MCF 10A (cell line): ENCODE results near the gene CBARP. TPM values are rescaled to one million over a fixed set of nuclear protein-coding genes. Genes with fewer than 3 reads are reported as not detected.
A peak's percentile ranks its signal among the peaks of the same experiment; 100 is the strongest.

Experiments used
- BruUV-seq: library from RNA; stranded (reverse); fragments of 400-500 nt; replicated peaks from 2 replicates; lab custom pipeline; 2021; lab: Mats Ljungman, UMichigan
- CTCF ChIA-PET: fragments of 300-600 bp; sonication (Branson Sonifier 250); formaldehyde crosslinking; extraction: SDS; loops from one replicate; lab custom pipeline; 2021; ENCODE audit warnings: antibody characterized with exemption, inconsistent platforms; lab: Yijun Ruan, JAX
- POLR2A ChIA-PET: fragments of 300-600, 350-650 bp; sonication (Branson Sonifier 250); formaldehyde crosslinking; extraction: SDS; loops from one replicate; lab custom pipeline; 2020; ENCODE audit warnings: antibody characterized with exemption, inconsistent platforms; lab: Yijun Ruan, JAX
- DNase-seq: peaks from one replicate; pipeline ENCODE4 v3.0.0-alpha.2; 2018; ENCODE audit not compliant: unreplicated experiment
- H3K27ac Mint-ChIP-seq: one replicate; pipeline ENCODE4 v1.8.0; 2022; ENCODE audit warnings: mild to moderate bottlenecking, low read depth, mixed read lengths; ENCODE audit not compliant: unreplicated experiment
- H3K27me3 Mint-ChIP-seq: one replicate; pipeline ENCODE4 v1.8.0; 2022; ENCODE audit warnings: mixed read lengths; ENCODE audit not compliant: insufficient read depth, unreplicated experiment
- H3K36me3 Mint-ChIP-seq: one replicate; pipeline ENCODE4 v1.8.0; 2022; ENCODE audit warnings: mild to moderate bottlenecking, moderate library complexity, mixed read lengths; ENCODE audit not compliant: insufficient read depth, unreplicated experiment
- H3K4me1 Mint-ChIP-seq: one replicate; pipeline ENCODE4 v1.8.0; 2022; ENCODE audit warnings: mixed read lengths; ENCODE audit not compliant: insufficient read depth, unreplicated experiment
- H3K4me3 Mint-ChIP-seq: one replicate; pipeline ENCODE4 v1.8.0; 2022; ENCODE audit warnings: mild to moderate bottlenecking, moderate library complexity, mixed read lengths; ENCODE audit not compliant: unreplicated experiment
- H3K9me3 Mint-ChIP-seq: one replicate; pipeline ENCODE4 v1.8.0; 2022; ENCODE audit warnings: mixed read lengths; ENCODE audit not compliant: unreplicated experiment
- intact Hi-C: fragments of 100-400 bp; cut with micrococcal nuclease; formaldehyde crosslinking; loops from 2 replicates; pipeline ENCODE4 v1.14.1; 2022
- total RNA-seq: library from RNA; stranded (reverse); gene quantifications from 2 replicates; pipeline ENCODE4 v1.2.3, GENCODE V29; 2022
- TF ChIP-seq, protein P1 (sequence below): fragments of 200-600 bp; IDR thresholded peaks from one replicate; pipeline ENCODE4 v1.8.0; 2022; ENCODE audit warnings: antibody characterized with exemption, mild to moderate bottlenecking; ENCODE audit not compliant: unreplicated experiment

The CBARP gene
- total RNA-seq, 1 experiment from 2014 or later = 7.0 TPM

DNA sequence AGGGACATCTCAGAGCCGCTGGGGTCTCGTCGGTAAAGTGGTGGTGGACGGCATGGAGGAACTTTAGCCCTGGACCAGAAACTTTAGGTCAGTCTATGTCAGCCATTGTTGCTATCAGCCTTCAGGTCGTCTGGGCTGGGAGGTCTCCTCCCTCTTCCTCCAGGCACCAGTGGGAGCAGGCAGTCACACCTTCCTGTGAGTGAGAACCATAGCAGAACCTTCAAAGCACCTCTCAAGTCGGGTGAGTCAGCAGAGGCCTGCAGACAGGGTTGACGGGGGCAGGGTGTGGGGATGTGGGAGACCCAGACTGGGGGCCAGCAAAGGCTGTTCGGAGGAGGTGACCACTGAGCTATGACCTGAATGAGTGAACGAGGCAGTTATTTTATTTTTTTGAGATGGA lies 48.4 kb downstream of the CBARP start:
- TF ChIP-seq, protein P1, sequence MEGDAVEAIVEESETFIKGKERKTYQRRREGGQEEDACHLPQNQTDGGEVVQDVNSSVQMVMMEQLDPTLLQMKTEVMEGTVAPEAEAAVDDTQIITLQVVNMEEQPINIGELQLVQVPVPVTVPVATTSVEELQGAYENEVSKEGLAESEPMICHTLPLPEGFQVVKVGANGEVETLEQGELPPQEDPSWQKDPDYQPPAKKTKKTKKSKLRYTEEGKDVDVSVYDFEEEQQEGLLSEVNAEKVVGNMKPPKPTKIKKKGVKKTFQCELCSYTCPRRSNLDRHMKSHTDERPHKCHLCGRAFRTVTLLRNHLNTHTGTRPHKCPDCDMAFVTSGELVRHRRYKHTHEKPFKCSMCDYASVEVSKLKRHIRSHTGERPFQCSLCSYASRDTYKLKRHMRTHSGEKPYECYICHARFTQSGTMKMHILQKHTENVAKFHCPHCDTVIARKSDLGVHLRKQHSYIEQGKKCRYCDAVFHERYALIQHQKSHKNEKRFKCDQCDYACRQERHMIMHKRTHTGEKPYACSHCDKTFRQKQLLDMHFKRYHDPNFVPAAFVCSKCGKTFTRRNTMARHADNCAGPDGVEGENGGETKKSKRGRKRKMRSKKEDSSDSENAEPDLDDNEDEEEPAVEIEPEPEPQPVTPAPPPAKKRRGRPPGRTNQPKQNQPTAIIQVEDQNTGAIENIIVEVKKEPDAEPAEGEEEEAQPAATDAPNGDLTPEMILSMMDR = no peak
- no peak overlapping the region for H3K27ac Mint-ChIP-seq
- H3K4me1 Mint-ChIP-seq = no peaks in the 10 kb centered on the region
- no peak overlapping the region for H3K4me3 Mint-ChIP-seq
- no TSS peak for BruUV-seq
- no peaks in the 10 kb centered on the region for H3K9me3 Mint-ChIP-seq
- DNase-seq = no peak
- POLR2A ChIA-PET = interaction anchor here (0.6 kb wide), 1 partner anchor 188 kb away, joined by 3 read pairs; no protein-coding TSS in a partner anchor
- intact Hi-C loops = no loop called here
- H3K27me3 Mint-ChIP-seq = no peaks in the 10 kb centered on the region
- H3K36me3 Mint-ChIP-seq = no peaks in the 10 kb centered on the region
- CTCF ChIA-PET = interaction anchor here (0.7 to 0.9 kb wide), 2 partner anchors 112 to 132 kb away, joined by 3 read pairs; no protein-coding TSS in a partner anchor

DNA sequence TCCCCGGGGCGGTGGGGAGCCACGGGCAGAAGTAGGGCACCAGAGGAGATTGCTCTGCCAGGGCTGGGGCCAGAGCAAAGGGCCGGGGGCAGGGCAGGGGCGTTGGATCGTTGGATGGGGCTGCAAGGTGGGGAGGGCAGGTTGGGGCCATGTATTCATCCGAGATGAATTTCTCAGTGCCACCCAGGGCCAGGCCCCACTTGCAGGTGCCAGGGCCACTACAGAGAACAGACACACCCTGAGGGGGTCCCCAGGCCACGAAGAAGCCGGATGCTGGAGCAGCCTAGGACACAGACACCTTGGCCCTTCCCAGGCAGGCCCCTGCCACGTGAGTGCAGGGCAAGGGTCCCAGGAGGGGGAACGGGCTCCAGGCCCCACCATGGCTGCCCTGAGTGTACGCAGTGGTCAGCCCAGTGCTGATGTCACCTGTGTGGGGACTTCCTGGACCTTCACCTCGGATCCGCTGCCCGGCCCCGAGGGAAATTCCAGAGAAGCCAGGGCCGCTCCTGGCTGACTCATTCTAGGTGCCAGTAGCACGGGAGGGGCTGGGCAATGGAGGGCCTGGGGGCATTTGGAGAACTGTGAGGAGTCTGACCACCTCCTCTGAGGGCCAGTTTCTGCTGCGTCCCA lies 54.1 kb downstream of the CBARP start:
- no peaks in the 10 kb centered on the region for H3K9me3 Mint-ChIP-seq
- TF ChIP-seq, protein P1 = no peak
- no TSS peak for BruUV-seq
- H3K27ac Mint-ChIP-seq = peak overlapping the region; percentile 51
- H3K36me3 Mint-ChIP-seq = peaks cover 6% of the 10 kb centered on the region
- intact Hi-C loops = loop anchor here (5.0 kb wide), 1 partner anchor 81 kb away; the partner anchor contains the start of gene GPX4
- CTCF ChIA-PET = no interaction called here
- peak; percentile 90 for DNase-seq
- peaks cover 34% of the 10 kb centered on the region for H3K4me1 Mint-ChIP-seq
- H3K27me3 Mint-ChIP-seq = no peaks in the 10 kb centered on the region
- no peak overlapping the region for H3K4me3 Mint-ChIP-seq
- POLR2A ChIA-PET = interaction anchor here (0.7 to 2.1 kb wide), 4 partner anchors 10 to 244 kb away, joined by 3 to 8 read pairs (median 6); partner anchors contain the start of gene SBNO2

DNA sequence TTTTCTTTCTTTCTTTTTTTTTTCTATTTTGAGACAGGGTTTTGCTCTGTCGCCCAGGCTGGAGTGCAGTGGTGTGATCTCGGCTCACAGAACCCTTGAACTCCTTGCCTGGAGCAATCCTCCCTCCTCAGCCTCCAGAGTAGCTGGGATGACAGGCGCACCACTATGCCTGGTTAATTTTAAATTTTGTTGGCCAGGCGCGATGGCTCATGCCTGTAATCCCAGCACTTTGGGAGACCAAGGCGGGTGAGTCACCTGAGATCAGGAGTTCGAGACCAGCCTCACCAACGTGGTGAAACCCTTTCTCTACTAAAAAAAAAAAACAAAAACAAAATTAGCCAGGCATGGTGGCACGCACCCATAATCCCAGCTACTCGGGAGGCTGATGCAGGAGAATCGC lies 55.1 kb downstream of the CBARP start:
- Mint-ChIP-seq H3K36me3 (peaks cover 6% of the 10 kb centered on the region), H3K27me3 (no peaks in the 10 kb centered on the region), H3K4me3 (no peak overlapping the region), H3K9me3 (no peaks in the 10 kb centered on the region), H3K4me1 (peaks cover 36% of the 10 kb centered on the region), H3K27ac (peak overlapping the region; percentile 51)
- intact Hi-C loops = loop anchor here (5.0 kb wide), 1 partner anchor 80 kb away; the partner anchor contains the start of gene GPX4
- BruUV-seq = no TSS peak
- ChIA-PET POLR2A (interaction anchor here (0.6 to 2.1 kb wide), 6 partner anchors 9 to 551 kb away, joined by 3 to 8 read pairs (median 4); partner anchors contain the start of genes ARHGAP45 and SBNO2), CTCF (no interaction called here)
- DNase-seq = no peak
- TF ChIP-seq, protein P1 = no peak

DNA sequence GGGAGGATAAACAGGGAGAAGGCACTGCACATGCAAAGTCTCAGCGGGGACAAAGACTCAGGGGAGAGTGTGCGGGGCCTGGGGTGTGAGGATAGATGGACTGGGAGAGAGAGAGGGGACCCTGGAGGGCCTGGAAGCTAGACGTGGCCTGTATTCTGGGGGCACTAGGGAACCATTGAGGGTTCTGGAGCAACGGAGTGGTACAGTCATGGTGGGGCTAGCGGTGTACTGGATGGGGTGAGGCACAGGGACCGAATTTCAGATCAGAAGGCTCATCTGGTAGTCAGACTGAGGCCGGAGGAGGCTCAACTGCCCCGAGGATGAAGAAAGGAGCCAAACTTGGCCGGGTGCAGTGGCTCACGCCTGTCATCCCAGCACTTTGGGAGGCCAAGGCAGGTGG lies 55.7 kb downstream of the CBARP start:
- BruUV-seq = no TSS peak
- Mint-ChIP-seq H3K4me1 (peaks cover 43% of the 10 kb centered on the region), H3K4me3 (no peak overlapping the region), H3K36me3 (peaks cover 6% of the 10 kb centered on the region), H3K9me3 (no peaks in the 10 kb centered on the region), H3K27ac (peak overlapping the region; percentile 79), H3K27me3 (no peaks in the 10 kb centered on the region)
- no peak for DNase-seq
- TF ChIP-seq, protein P1 = no peak
- POLR2A ChIA-PET = interaction anchor here (0.6 to 1.5 kb wide), 4 partner anchors 12 to 291 kb away, joined by 3 to 8 read pairs (median 5); partner anchors contain the start of gene ARHGAP45
- intact Hi-C loops = loop anchor here (5.0 kb wide), 1 partner anchor 80 kb away; the partner anchor contains the start of gene GPX4
- CTCF ChIA-PET = interaction anchor here (0.7 kb wide), 1 partner anchor 234 kb away, joined by 3 read pairs; no protein-coding TSS in a partner anchor
